SU-DHL-6 (cell line): ENCODE measurements around the gene STX18.

Experiments used
- H2AFZ ChIP-seq: fragments of 200-600 bp; sonication (generic); 2 replicates; pipeline ENCODE4 v1.6.1; 2014; ENCODE audit warnings: low read depth, mild to moderate bottlenecking, moderate library complexity, mixed read lengths, antibody characterized with exemption, low read length; ENCODE audit not compliant: severe bottlenecking
- H3F3A ChIP-seq: fragments of 200-600 bp; shearing (Covaris generic); 2 replicates; pipeline ENCODE4 v1.6.0; 2016; ENCODE audit warnings: antibody characterized with exemption, mild to moderate bottlenecking; ENCODE audit not compliant: insufficient read depth
- H3K27ac ChIP-seq: fragments of 200-600 bp; sonication (generic); 2 replicates; pipeline ENCODE4 v1.5.1; 2016; ENCODE audit warnings: low read depth, mild to moderate bottlenecking, low read length, moderate library complexity, mixed read lengths
- H3K27me3 ChIP-seq: fragments of 200-600 bp; sonication (generic), shearing (Covaris generic); 2 replicates; pipeline ENCODE4 v1.6.0; 2014; ENCODE audit warnings: mild to moderate bottlenecking, low read length
- H3K36me3 ChIP-seq: fragments of 200-600 bp; sonication (generic); 2 replicates; pipeline ENCODE4 v1.6.1; 2014; ENCODE audit warnings: mild to moderate bottlenecking, low read length, mixed read lengths
- H3K4me2 ChIP-seq: fragments of 300-600, 200-600 bp; shearing (Covaris generic), sonication (generic); 2 replicates; pipeline ENCODE4 v1.6.0; 2014; ENCODE audit warnings: low read length, low read depth, mild to moderate bottlenecking; ENCODE audit not compliant: poor library complexity, severe bottlenecking
- H3K4me3 ChIP-seq: fragments of 200-600 bp; sonication (generic); 2 replicates; pipeline ENCODE4 v1.5.1; 2014; ENCODE audit warnings: antibody characterized with exemption, low read length, mild to moderate bottlenecking, mixed read lengths; ENCODE audit not compliant: insufficient read depth, poor library complexity, severe bottlenecking
- H3K79me2 ChIP-seq: fragments of 200-600 bp; sonication (generic); 2 replicates; pipeline ENCODE4 v1.6.1; 2014; ENCODE audit warnings: mild to moderate bottlenecking, low read length, moderate library complexity; ENCODE audit not compliant: insufficient read depth
- H3K9ac ChIP-seq: fragments of 200-600 bp; sonication (generic); 2 replicates; pipeline ENCODE4 v1.7.0; 2014; ENCODE audit warnings: mild to moderate bottlenecking, low read length
- H3K9me2 ChIP-seq: fragments of 200-600 bp; sonication (generic); replicated peaks from 2 replicates; pipeline ENCODE4 v1.6.1; 2014; ENCODE audit warnings: low read length; ENCODE audit not compliant: insufficient read depth
- H3K9me3 ChIP-seq: fragments of 200-600 bp; sonication (generic); 2 replicates; pipeline ENCODE4 v1.6.1; 2014; ENCODE audit warnings: low read length, mixed read lengths; ENCODE audit not compliant: insufficient read depth
- H4K20me1 ChIP-seq: fragments of 200-600 bp; sonication (generic); 2 replicates; pipeline ENCODE4 v1.6.1; 2014; ENCODE audit warnings: low read depth, mild to moderate bottlenecking, antibody characterized with exemption, low read length, moderate library complexity, mixed read lengths
- CTCF ChIP-seq: fragments of 200-600 bp; sonication (generic); IDR thresholded peaks from one replicate; pipeline ENCODE4 v1.5.1; 2017; ENCODE audit warnings: antibody characterized with exemption, mild to moderate bottlenecking, low read length, moderate library complexity; ENCODE audit not compliant: insufficient read depth, poor library complexity, severe bottlenecking
- EZH2phosphoT487 ChIP-seq: fragments of 200-600 bp; sonication (generic), shearing (Covaris generic); conservative IDR thresholded peaks from 2 replicates; pipeline ENCODE4 v1.6.1; 2018; ENCODE audit warnings: mild to moderate bottlenecking, antibody characterized with exemption, low read length, moderate library complexity, mixed read lengths

Gene STX18

DNA sequence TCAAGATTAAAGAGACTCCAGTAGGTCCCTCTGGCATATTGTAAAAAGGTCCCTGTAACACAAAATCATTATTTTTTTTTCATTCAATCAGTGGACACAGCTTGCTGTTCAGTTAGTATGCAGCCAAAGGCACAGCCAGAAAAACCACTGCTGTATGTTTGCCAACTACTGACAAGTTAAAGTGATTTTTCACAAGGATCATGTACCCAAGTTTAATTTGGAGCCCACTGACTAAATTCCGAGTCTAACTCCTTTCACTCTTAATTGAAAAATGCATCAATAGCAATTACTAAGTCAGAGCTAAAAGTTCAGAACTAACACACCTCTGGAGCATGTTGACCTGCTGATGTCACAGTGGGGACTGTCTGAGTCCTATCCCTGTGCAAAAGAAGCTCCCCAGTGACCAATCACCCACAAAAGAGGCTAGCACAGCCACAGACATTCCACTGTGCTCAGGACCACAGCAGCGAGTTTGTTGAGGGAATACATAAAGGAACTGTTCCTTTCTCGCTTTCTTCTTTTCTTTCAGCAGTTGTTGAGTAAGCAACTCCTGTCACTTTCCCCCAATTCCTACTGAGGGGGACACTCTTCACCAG, 60.4 kb downstream of the STX18 start:
- Histone ChIP-seq H3K4me3 (no peak overlapping the region), H3K79me2 (no peaks in the 10 kb centered on the region; the same call in 1 of the 2 replicates), H3K27me3 (no peaks in the 10 kb centered on the region), H3K4me2 (no peak overlapping the region), H3K9me2 (no peaks in the 10 kb centered on the region), H2AFZ (no peak overlapping the region), H3K27ac (no peak overlapping the region), H3K36me3 (no peaks in the 10 kb centered on the region), H3K9ac (no peak overlapping the region), H3K9me3 (no peaks in the 10 kb centered on the region), H4K20me1 (no peaks in the 10 kb centered on the region), H3F3A (no peaks in the 10 kb centered on the region)
- TF ChIP-seq EZH2phosphoT487, result no peak
- TF ChIP-seq CTCF, result no peak

DNA sequence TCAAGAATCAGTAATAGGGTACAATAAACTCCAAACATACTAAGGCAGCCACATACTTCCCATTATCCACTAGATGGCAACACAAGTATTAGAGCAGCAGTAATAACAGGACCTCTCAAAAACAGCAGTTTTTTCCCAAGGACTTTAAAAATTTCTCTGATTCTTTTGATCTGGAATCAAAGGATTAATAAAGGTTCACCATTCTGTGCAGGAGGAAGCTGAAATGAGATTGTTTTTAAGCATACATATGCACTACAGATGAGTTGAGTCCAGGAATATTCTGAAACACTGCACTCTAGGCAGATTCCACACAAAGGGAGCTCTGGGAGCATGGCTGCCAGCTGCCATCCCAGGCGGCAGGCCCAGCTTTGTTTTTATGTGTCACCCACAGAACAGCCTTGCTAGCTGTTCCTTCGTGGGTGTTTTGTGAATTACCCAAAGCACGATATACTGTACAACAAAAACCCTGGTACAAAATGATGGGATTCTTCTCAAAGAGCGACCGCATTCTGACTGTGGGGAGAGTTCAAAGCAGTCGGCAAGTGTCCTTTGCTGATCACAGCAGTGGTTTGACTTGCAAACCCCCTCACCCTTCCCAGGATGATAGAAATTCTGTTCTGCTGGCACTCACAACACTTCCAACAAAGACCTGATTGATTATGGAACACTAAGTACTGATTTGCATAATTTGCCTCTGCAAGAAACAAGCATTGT, 61.0 kb downstream of the STX18 start:
- H3K27ac ChIP-seq, result no peak overlapping the region
- H3K9me2 ChIP-seq, result no peaks in the 10 kb centered on the region
- no peaks in the 10 kb centered on the region for H3K36me3 ChIP-seq
- no peaks in the 10 kb centered on the region for H3F3A ChIP-seq
- TF ChIP-seq CTCF (peak; percentile 25), EZH2phosphoT487 (no peak)
- no peaks in the 10 kb centered on the region for H3K27me3 ChIP-seq
- H4K20me1 ChIP-seq, result no peaks in the 10 kb centered on the region
- H3K4me2 ChIP-seq, result no peak overlapping the region
- no peaks in the 10 kb centered on the region for H3K9me3 ChIP-seq
- no peak overlapping the region for H2AFZ ChIP-seq
- H3K9ac ChIP-seq, result no peak overlapping the region
- H3K79me2 ChIP-seq, result no peaks in the 10 kb centered on the region; the same call in 1 of the 2 replicates
- H3K4me3 ChIP-seq, result no peak overlapping the region

GRCh38 chr4:4480205-4480604, 61.6 kb downstream of the STX18 start:
- Histone ChIP-seq H3K4me3 (no peak overlapping the region), H2AFZ (no peak overlapping the region), H4K20me1 (no peaks in the 10 kb centered on the region), H3K9ac (no peak overlapping the region), H3K27ac (no peak overlapping the region), H3K36me3 (no peaks in the 10 kb centered on the region), H3K4me2 (no peak overlapping the region), H3F3A (no peaks in the 10 kb centered on the region), H3K9me2 (no peaks in the 10 kb centered on the region), H3K79me2 (no peaks in the 10 kb centered on the region; the same call in 1 of the 2 replicates), H3K9me3 (no peaks in the 10 kb centered on the region), H3K27me3 (no peaks in the 10 kb centered on the region)
- no peak for TF ChIP-seq EZH2phosphoT487
- TF ChIP-seq CTCF, result no peak
